HG02642 (cell line): ENCODE results near the gene RLF.

Experiments
- ATAC-seq: cut with Tn5 transposase; IDR thresholded peaks from one replicate; pipeline ENCODE4 v1.9.1; 2021; ENCODE audit warnings: mild to moderate bottlenecking; ENCODE audit not compliant: unreplicated experiment, poor library complexity

RLF gene

GRCh38 chr1:40265919-40266318, 104.7 kb downstream of the RLF start:
- no peak for ATAC-seq

DNA sequence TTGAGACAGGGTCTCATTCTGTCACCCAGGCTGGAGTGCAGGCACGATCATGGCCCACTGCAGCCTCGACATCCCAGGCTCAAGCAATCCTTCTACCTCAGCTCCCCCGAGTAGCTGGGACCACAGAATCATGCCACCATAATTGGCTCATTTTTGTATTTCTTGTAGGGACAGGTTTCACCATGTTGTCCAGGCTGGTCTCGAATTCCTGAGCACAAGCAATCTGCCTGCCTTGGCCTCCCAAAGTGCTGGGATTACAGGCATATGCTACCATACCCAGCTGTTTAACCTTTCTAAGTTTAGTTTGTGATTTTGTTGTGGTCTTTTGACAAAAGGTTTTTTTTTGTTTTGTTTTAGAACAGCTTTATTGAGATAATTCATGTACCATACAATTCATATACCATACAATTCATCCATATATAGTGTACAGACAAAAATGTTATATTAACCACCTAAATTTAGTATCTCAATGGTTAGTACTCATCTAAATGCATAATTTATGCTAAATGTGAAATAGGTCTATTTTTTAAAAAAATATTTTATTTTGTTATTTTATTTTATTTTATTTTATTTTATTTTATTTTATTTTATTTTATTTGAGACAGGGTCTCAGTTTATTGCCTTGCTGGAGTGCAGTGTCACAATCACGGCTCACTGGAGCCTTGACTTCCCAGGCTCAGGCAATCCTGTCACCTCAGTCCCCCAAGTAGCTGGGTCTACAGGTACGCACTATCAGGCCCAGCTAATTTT, 105.8 kb downstream of the RLF start:
- ATAC-seq, result no peak

GRCh38 chr1:40267767-40268187, 106.6 kb downstream of the RLF start:
- ATAC-seq, result no peak

DNA sequence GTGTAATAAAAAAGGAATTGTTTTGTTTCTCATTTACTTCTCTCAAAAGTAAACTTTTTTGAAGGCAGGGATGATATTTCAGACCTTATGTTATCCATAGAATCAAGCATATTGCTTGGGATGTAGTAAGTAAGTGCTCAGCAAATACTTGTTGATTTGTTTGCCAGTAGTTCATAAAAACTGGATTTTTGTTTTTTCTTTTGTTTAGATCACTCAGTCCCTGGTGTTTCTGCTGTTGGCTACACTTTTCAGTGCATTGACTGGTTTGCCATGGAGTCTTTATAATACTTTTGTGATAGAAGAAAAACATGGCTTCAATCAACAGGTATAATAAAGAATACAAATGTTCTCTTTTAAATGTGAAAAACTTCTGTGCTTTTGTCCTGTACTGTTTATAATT, 107.0 kb downstream of the RLF start:
- ATAC-seq, result no peak

DNA sequence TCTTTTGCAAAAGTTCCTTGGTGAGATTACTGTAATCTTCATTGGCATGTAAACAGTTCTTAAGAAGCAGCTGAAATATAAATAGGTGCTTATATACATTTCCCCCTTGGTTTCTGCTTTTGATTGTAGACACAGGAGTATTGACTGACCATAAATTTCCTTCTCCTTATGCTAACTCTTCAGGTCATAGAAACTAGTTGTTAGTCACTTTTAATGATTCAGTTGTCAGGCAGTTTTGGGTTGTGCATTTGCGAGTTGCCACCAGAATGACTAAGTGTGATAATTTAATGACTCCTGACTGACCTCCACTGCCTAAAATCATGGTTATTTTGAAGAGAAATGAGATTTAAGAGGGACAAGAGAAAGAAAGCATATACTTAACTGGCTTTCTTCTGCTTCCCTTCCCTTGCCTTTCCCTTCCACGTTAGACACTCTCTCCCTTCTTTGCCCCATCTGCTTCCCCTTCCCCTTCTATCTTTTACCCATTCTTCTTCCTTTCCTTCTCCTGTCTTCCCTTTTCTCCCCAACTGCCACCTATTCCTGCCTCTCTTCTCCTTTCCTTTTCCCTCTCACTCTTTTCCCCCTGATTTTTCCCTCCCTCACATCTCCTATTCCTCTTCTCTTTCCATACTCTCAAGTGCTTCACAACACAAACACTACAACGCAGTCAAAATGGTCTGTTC, 109.1 kb downstream of the RLF start:
- ATAC-seq, result no peak

GRCh38 chr1:40272653-40273213, 111.5 kb downstream of the RLF start:
- ATAC-seq, result no peak

GRCh38 chr1:40273547-40274166, 112.5 kb downstream of the RLF start:
- no peak for ATAC-seq

GRCh38 chr1:40274331-40274730, 113.1 kb downstream of the RLF start:
- ATAC-seq, result no peak

GRCh38 chr1:40276122-40276521, 114.9 kb downstream of the RLF start:
- ATAC-seq, result no peak

DNA sequence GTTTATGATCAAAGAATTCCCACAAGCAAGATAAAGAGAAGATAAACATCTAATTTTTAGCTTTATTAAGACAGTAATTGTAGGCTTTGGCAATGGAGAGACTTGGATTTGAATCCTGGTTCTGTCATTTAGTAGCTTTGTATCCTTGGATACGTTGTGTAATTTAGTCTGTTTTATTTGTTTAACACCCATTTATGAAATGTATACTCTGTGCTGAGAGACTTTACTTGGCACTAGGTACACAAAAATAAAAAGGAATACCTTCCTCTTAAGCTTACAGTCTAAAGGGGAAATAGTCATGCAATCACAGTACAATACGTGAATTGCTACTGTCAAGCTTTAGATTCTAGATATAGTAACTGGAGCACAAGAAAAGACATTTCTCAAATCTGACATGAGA, 120.7 kb downstream of the RLF start:
- no peak for ATAC-seq
